Measurements from ENCODE around the gene CHDH.

CHDH gene

DNA sequence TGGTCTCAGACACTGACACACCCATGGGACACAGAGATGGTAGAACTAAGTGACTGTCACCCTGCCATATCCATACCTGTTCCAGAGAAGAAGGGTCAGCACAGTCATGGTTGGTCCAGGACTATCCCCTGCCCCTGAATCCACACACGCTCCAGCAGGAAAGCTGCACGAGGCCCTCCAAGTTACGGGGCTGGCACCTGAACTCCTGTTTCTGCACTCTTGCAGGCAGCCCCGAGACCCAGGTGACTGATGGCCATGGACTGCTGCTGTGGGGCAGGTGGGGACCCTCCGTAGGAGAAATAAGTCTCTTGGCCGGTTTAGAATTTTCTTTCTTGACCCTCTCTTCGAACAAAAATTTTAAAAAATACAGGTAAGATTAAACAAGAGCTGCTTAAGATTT is 30.6 kb downstream of the CHDH start:
- in situ Hi-C loops (cut with MboI; ENCODE audit: low sequenced_read_pairs): no loop called here
- Histone ChIP-seq H3K4me3 (no peak overlapping the region), H3K9me3 (no peaks in the 10 kb centered on the region), H3K36me3 (replicated peaks) (peaks cover 19% of the 10 kb centered on the region), H3K27me3 (ENCODE audit: low read depth) (no peaks in the 10 kb centered on the region), H3K4me1 (no peaks in the 10 kb centered on the region)
- DNase-seq (ENCODE audit: low spot score in 2 of 2): no peak

DNA sequence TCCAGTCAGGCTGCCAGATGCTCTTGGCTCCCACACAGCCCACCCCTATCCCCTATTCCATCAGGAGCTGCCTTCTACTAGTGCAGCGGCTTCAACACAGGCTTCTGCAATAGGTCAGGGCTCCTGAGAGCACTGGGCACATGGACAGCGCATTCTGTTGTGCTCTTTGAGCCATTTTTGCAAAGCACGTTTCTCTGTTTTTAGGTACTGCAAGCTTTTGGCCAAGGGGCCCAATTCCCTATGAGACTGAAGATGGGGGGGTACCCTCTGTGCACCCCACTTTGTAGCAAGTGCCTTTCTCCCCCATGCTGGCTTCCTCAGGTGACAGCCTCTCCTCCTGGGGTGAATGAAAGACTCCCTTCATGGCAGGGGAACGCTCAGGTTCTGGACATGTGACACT is 31.2 kb downstream of the CHDH start:
- H3K9me3 ChIP-seq: no peaks in the 10 kb centered on the region
- no peak overlapping the region for H3K4me3 ChIP-seq
- in situ Hi-C loops (cut with MboI; ENCODE audit: low sequenced_read_pairs): no loop called here
- no peaks in the 10 kb centered on the region for H3K27me3 ChIP-seq (ENCODE audit: low read depth)
- H3K36me3 ChIP-seq (replicated peaks): peaks cover 16% of the 10 kb centered on the region
- no peak for DNase-seq (ENCODE audit: low spot score in 2 of 2)
- no peaks in the 10 kb centered on the region for H3K4me1 ChIP-seq

DNA sequence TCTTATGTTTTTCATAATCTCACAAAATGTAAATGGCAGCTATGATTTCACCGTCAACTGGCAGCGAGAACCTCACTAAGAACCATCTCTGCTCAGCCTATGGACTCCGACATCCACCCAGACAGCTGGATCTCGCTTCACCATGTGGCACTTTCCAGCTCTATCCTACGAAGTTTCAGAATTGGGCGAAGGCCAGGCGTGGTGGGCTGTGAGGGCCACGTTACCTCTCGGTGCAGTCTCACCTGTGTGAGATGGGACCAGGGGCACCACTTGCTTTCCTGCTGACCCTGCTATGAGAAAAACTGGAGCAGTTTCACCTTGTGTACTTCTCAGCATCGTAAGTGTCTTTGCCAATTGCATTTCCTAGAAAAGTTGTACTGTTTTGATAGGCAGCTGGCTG is 32.3 kb downstream of the CHDH start:
- Histone ChIP-seq H3K9me3 (no peaks in the 10 kb centered on the region), H3K4me3 (no peak overlapping the region), H3K4me1 (no peaks in the 10 kb centered on the region), H3K27me3 (ENCODE audit: low read depth) (no peaks in the 10 kb centered on the region), H3K36me3 (replicated peaks) (peaks cover 4% of the 10 kb centered on the region; the same call in 1 of the 2 replicates)
- in situ Hi-C loops (cut with MboI; ENCODE audit: low sequenced_read_pairs): no loop called here
- DNase-seq (ENCODE audit: low spot score in 2 of 2): no peak

- in situ Hi-C loops (cut with MboI; ENCODE audit: low sequenced_read_pairs): no loop called here
- Histone ChIP-seq H3K9me3 (no peaks in the 10 kb centered on the region), H3K4me3 (no peak overlapping the region), H3K4me1 (no peaks in the 10 kb centered on the region), H3K36me3 (replicated peaks) (0 out of 2 replicates have a peak, but pooled peaks cover 3% of the 10 kb centered on the region), H3K27me3 (ENCODE audit: low read depth) (no peaks in the 10 kb centered on the region)
- no peak for DNase-seq (ENCODE audit: low spot score in 2 of 2)
Measured at GRCh38 chr3:53813229-53813628, 33.0 kb downstream of the CHDH start.

- in situ Hi-C loops (cut with MboI; ENCODE audit: low sequenced_read_pairs): no loop called here
Measured at GRCh38 chr3:53812434-53812833, 33.8 kb downstream of the CHDH start.

DNA sequence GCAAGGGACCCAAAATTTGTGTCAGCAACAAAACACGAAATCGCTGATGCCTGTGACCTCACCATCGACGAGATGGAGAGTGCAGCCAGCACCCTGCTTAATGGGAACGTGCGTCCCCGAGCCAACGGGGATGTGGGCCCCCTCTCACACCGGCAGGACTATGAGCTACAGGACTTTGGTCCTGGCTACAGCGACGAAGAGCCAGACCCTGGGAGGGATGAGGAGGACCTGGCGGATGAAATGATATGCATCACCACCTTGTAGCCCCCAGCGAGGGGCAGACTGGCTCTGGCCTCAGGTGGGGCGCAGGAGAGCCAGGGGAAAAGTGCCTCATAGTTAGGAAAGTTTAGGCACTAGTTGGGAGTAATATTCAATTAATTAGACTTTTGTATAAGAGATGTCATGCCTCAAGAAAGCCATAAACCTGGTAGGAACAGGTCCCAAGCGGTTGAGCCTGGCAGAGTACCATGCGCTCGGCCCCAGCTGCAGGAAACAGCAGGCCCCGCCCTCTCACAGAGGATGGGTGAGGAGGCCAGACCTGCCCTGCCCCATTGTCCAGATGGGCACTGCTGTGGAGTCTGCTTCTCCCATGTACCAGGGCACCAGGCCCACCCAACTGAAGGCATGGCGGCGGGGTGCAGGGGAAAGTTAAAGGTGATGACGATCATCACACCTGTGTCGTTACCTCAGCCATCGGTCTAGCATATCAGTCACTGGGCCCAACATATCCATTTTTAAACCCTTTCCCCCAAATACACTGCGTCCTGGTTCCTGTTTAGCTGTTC is 34.9 kb downstream of the CHDH start:
- in situ Hi-C loops (cut with MboI; ENCODE audit: low sequenced_read_pairs): no loop called here
- Histone ChIP-seq H3K9me3 (no peaks in the 10 kb centered on the region), H3K36me3 (replicated peaks) (no peaks in the 10 kb centered on the region), H3K4me3 (no peak overlapping the region), H3K4me1 (no peaks in the 10 kb centered on the region), H3K27me3 (ENCODE audit: low read depth) (no peaks in the 10 kb centered on the region)
- DNase-seq (ENCODE audit: low spot score in 2 of 2): no peak

More at GRCh38 chr3:53812434-53812833, 33.8 kb downstream of the CHDH start:
- Histone ChIP-seq H3K4me1 (no peaks in the 10 kb centered on the region), H3K9me3 (no peaks in the 10 kb centered on the region), H3K4me3 (no peak overlapping the region), H3K27me3 (ENCODE audit: low read depth) (no peaks in the 10 kb centered on the region), H3K36me3 (replicated peaks) (no peaks in the 10 kb centered on the region)
- DNase-seq (ENCODE audit: low spot score in 2 of 2): no peak

GRCh38 chr3:53809764-53810400 is 36.3 kb downstream of the CHDH start:
- Histone ChIP-seq H3K36me3 (replicated peaks) (no peaks in the 10 kb centered on the region), H3K4me1 (no peaks in the 10 kb centered on the region), H3K4me3 (no peak overlapping the region), H3K9me3 (no peaks in the 10 kb centered on the region), H3K27me3 (ENCODE audit: low read depth) (no peaks in the 10 kb centered on the region)
- in situ Hi-C loops (cut with MboI; ENCODE audit: low sequenced_read_pairs): no loop called here
- no peak for DNase-seq (ENCODE audit: low spot score in 2 of 2)

- Histone ChIP-seq H3K4me1 (no peaks in the 10 kb centered on the region), H3K4me3 (no peak overlapping the region), H3K36me3 (replicated peaks) (no peaks in the 10 kb centered on the region), H3K9me3 (no peaks in the 10 kb centered on the region), H3K27me3 (ENCODE audit: low read depth) (no peaks in the 10 kb centered on the region)
- DNase-seq (ENCODE audit: low spot score in 2 of 2): no peak
- in situ Hi-C loops (cut with MboI; ENCODE audit: low sequenced_read_pairs): no loop called here
Measured at GRCh38 chr3:53809267-53809666, 37.0 kb downstream of the CHDH start.

GRCh38 chr3:53808496-53808895 is 37.7 kb downstream of the CHDH start:
- DNase-seq (ENCODE audit: low spot score in 2 of 2): no peak
- no peak overlapping the region for H3K4me3 ChIP-seq
- no peaks in the 10 kb centered on the region for H3K36me3 ChIP-seq (replicated peaks)
- no peaks in the 10 kb centered on the region for H3K27me3 ChIP-seq (ENCODE audit: low read depth)
- H3K4me1 ChIP-seq: no peaks in the 10 kb centered on the region
- H3K9me3 ChIP-seq: no peaks in the 10 kb centered on the region
- in situ Hi-C loops (cut with MboI; ENCODE audit: low sequenced_read_pairs): no loop called here

DNA sequence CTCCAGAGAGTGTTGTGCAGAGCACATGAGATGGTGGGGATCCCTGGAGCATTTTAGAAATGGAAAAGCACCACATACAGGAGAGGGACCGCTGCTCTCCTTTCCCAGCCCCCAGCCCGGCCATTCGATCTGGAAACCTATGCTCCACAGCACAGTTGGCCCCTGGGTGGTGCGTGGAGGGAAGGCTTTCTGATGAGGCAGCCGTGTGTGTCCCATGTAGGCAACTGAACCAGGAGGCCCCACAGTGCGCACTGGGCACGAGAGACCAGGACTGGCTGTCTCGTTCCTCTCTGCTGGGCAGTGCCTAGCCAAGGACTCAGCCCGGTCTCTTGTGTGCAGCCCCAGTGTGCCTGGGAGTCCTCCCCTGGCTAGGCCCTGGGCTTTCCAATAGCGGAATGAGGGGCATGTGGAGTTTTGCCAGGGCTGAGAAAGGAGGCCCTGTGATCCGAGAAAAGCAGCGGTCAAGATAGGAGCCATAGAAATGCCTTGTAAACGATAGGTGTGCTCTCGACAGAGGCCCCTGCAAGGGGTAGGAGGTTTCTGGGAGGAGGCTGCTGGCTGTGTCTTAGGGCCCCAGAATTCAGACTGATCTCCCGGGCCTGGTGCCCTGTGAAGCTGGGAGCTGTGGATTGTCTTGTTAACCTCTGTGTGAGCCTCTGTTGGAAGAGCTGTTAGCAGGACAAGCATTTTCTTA is 39.0 kb downstream of the CHDH start:
- in situ Hi-C loops (cut with MboI; ENCODE audit: low sequenced_read_pairs): no loop called here
- no peaks in the 10 kb centered on the region for H3K36me3 ChIP-seq (replicated peaks)
- no peaks in the 10 kb centered on the region for H3K4me1 ChIP-seq
- no peaks in the 10 kb centered on the region for H3K27me3 ChIP-seq (ENCODE audit: low read depth)
- no peaks in the 10 kb centered on the region for H3K9me3 ChIP-seq
- DNase-seq (ENCODE audit: low spot score in 2 of 2): no peak
- no peak overlapping the region for H3K4me3 ChIP-seq

DNA sequence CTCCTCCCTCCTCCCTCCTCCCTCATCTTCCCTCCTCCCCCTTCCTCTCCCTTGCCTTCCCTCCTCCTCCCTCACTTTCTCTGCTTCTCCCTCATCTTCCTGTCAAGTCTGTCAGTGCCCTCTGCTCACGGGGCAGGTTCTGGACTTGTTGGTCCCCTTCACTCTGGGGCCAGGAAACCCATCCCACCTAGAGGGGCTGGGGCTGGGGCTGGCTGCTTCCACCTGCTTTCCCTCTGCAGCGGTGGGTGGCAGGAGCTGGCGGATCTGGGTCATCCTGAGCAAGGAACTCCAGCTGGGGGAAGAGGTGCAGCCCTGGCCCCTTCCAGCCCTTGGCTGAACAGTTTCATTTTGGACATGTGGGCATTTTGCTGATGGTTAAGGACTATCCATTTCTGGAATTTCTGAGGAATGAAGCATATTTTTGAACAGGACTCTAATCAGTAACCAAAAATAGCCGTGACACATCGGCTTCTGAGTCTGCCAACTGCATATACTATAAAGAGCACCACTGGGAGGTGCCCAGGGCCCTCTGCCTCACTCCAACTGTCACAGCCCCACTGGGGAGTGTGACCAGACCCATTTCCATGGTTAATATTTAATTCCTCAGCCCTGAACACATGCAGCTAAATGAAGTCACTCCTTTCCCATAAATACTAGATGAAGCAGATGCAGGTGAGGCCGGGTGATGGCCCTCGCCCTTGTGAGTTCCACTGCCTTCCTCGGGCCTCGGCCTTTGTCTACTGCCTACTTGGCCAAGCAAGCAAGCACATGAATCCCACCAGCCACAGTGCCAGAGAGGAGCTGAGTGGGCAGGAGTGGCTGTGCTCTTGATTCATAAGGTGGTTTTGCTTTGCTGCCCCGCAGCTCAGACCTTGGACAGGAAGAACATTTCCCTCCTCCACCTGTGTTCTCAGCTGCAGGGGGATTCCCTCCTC is 39.8 kb downstream of the CHDH start:
- no peaks in the 10 kb centered on the region for H3K27me3 ChIP-seq (ENCODE audit: low read depth)
- DNase-seq (ENCODE audit: low spot score in 2 of 2): no peak

GRCh38 chr3:53805463-53806159 is 40.6 kb downstream of the CHDH start:
- Histone ChIP-seq H3K4me1 (no peaks in the 10 kb centered on the region), H3K36me3 (replicated peaks) (no peaks in the 10 kb centered on the region), H3K27me3 (ENCODE audit: low read depth) (no peaks in the 10 kb centered on the region), H3K4me3 (no peak overlapping the region), H3K9me3 (no peaks in the 10 kb centered on the region)
- in situ Hi-C loops (cut with MboI; ENCODE audit: low sequenced_read_pairs): no loop called here
- no peak for DNase-seq (ENCODE audit: low spot score in 2 of 2)

More for the DNA sequence above, 39.8 kb downstream of the CHDH start:
- Histone ChIP-seq H3K9me3 (no peaks in the 10 kb centered on the region), H3K36me3 (replicated peaks) (no peaks in the 10 kb centered on the region), H3K4me3 (no peak overlapping the region), H3K4me1 (no peaks in the 10 kb centered on the region)
- in situ Hi-C loops (cut with MboI; ENCODE audit: low sequenced_read_pairs): no loop called here

Measured in HAP-1 (cell line).